GM12874 (cell line): Measurements from ENCODE around the gene KLHL29.

Source experiments
- CTCF ChIP-seq: IDR thresholded peaks from 2 replicates; pipeline ENCODE4 v1.5.1; 2011; ENCODE audit warnings: low read depth, mild to moderate bottlenecking, control low read depth, low read length, moderate library complexity; ENCODE audit not compliant: insufficient read depth

Gene KLHL29

GRCh38 chr2:23571527-23572282 is 186.7 kb downstream of the KLHL29 start:
- TF ChIP-seq CTCF, result no peak

GRCh38 chr2:23574919-23575654 is 190.1 kb downstream of the KLHL29 start:
- no peak for TF ChIP-seq CTCF

GRCh38 chr2:23578964-23579671 is 194.1 kb downstream of the KLHL29 start:
- TF ChIP-seq CTCF, result no peak

GRCh38 chr2:23579674-23580073 is 194.7 kb downstream of the KLHL29 start:
- no peak for TF ChIP-seq CTCF

- no peak for TF ChIP-seq CTCF
Observed at GRCh38 chr2:23583467-23583866, 198.5 kb downstream of the KLHL29 start.

- no peak for TF ChIP-seq CTCF
Observed at GRCh38 chr2:23584054-23584745, 199.2 kb downstream of the KLHL29 start.
